Keratinocyte (primary cell): ENCODE data around the gene GH1. TPM values are rescaled to one million over a fixed set of nuclear protein-coding genes. Genes with fewer than 3 reads are reported as not detected.
A peak's percentile ranks its signal among the peaks of the same experiment; 100 is the strongest.

Source experiments
- DNase-seq: peaks from one replicate; pipeline ENCODE4 v3.0.0-alpha.2; 2011; ENCODE audit warnings: low read depth, missing footprints, low spot score
- FAIRE-seq: peaks from 2 replicates; lab custom pipeline; 2011; peaks lifted over from hg19 to GRCh38; lab: Jason Lieb, UNC
- H2AFZ ChIP-seq: 2 replicates; pipeline ENCODE4 v1.6.0; 2012; ENCODE audit warnings: low read length, control low read depth, inconsistent platforms; ENCODE audit not compliant: control insufficient read depth
- H3K27ac ChIP-seq: 2 replicates; pipeline ENCODE4 v1.5.1; 2011; ENCODE audit warnings: low read length; ENCODE audit not compliant: control insufficient read depth, insufficient read depth
- H3K27me3 ChIP-seq: 3 replicates; pipeline ENCODE4 v1.6.0; 2011; ENCODE audit warnings: low read length; ENCODE audit not compliant: control insufficient read depth, insufficient read depth; ENCODE audit errors: extremely low read depth
- H3K36me3 ChIP-seq, 2 experiments: 2 replicates in 1 of 2; 3 replicates in 1 of 2; pipeline ENCODE4 v1.5.1; 2011; ENCODE audit warnings: low read length in 2 of 2, mild to moderate bottlenecking in 1 of 2; ENCODE audit not compliant: control insufficient read depth in 2 of 2, insufficient read depth in 2 of 2; ENCODE audit errors: extremely low read depth in 1 of 2
- H3K4me1 ChIP-seq: 3 replicates; pipeline ENCODE4 v1.5.1; 2011; ENCODE audit warnings: low read length; ENCODE audit not compliant: control insufficient read depth, insufficient read depth; ENCODE audit errors: extremely low read depth
- H3K4me2 ChIP-seq: 3 replicates; pipeline ENCODE4 v1.6.0; 2011; ENCODE audit warnings: low read depth, low read length; ENCODE audit not compliant: control insufficient read depth, insufficient read depth; ENCODE audit errors: extremely low read depth
- H3K4me3 ChIP-seq, 3 experiments: fragments of 200-600 bp in 1 of 3; sonication (generic) in 1 of 3; 2 replicates in 2 of 3; 3 replicates in 1 of 3; pipeline ENCODE4 v1.5.1; 2011 to 2016; ENCODE audit warnings: low read length in 3 of 3, mild to moderate bottlenecking in 3 of 3, control low read depth in 2 of 3, inconsistent platforms in 1 of 3, low read depth in 1 of 3, mixed read lengths in 1 of 3, mixed run types in 1 of 3, moderate library complexity in 1 of 3; ENCODE audit not compliant: control insufficient read depth in 2 of 3, insufficient read depth in 2 of 3; ENCODE audit errors: extremely low read depth in 1 of 3
- H3K79me2 ChIP-seq: 2 replicates; pipeline ENCODE4 v1.6.0; 2012; ENCODE audit warnings: low read length; ENCODE audit not compliant: control insufficient read depth, insufficient read depth
- H3K9ac ChIP-seq: 3 replicates; pipeline ENCODE4 v1.6.0; 2011; ENCODE audit warnings: low read length; ENCODE audit not compliant: control insufficient read depth, insufficient read depth; ENCODE audit errors: extremely low read depth
- H3K9me1 ChIP-seq: 3 replicates; pipeline ENCODE4 v1.6.0; 2011; ENCODE audit warnings: low read length; ENCODE audit not compliant: control insufficient read depth, insufficient read depth; ENCODE audit errors: extremely low read depth
- H3K9me3 ChIP-seq: 2 replicates; pipeline ENCODE4 v1.5.1; 2012; ENCODE audit warnings: low read depth, low read length; ENCODE audit not compliant: control insufficient read depth
- H4K20me1 ChIP-seq: 3 replicates; pipeline ENCODE4 v1.6.0; 2011; ENCODE audit warnings: low read length; ENCODE audit not compliant: control insufficient read depth, insufficient read depth; ENCODE audit errors: extremely low read depth
- EZH2 ChIP-seq: IDR thresholded peaks from one replicate; pipeline ENCODE4 v1.6.1; 2012; ENCODE audit warnings: inconsistent platforms, mild to moderate bottlenecking, low read length, moderate library complexity
- dilution Hi-C: fragments of 300-500 bp; cut with MboI; formaldehyde crosslinking; loops from one replicate; pipeline ENCODE4 v1.7.0; 2020; ENCODE audit warnings: low sequenced_read_pairs; ENCODE audit not compliant: extremely low pct_ligation_motif_present
- polyA plus RNA-seq, 5 experiments: library from polyadenylated mRNA; depleted of rRNA in 3 of 5; stranded (reverse) in 3 of 5; stranded (forward) in 1 of 5; unstranded in 1 of 5; fragments of >200 nt; gene quantifications; 1 replicate in 1 of 5; 2 replicates in 3 of 5; 3 replicates in 1 of 5; pipeline versions ENCODE4 v1.2.1 to v1.2.3, GENCODE V29; 2011 to 2012; ENCODE audit warnings: missing spikeins in 2 of 5, low read depth in 1 of 5, low replicate concordance in 1 of 5
- TF ChIP-seq, protein P1 (sequence below), 3 experiments: IDR thresholded peaks in 1 of 3; conservative IDR thresholded peaks in 1 of 3; optimal IDR thresholded peaks in 1 of 3; 2 replicates in 2 of 3; 3 replicates in 1 of 3; pipeline versions ENCODE3 to v1.5.1; 2011; ENCODE audit warnings: low read length in 3 of 3, mild to moderate bottlenecking in 3 of 3, moderate library complexity in 2 of 3, control low read depth in 1 of 3, inconsistent platforms in 1 of 3; ENCODE audit not compliant: insufficient read depth in 2 of 3; ENCODE audit errors: extremely low read depth in 1 of 3

The GH1 gene
- polyA plus RNA-seq, 1 donor (not counting 4 experiments of a cell fraction or from before 2014, with no cell fraction given) = not detected

- Histone ChIP-seq H3K4me1 (peaks cover 2% of the 10 kb centered on the region), H3K4me2 (no peak overlapping the region), H3K27ac (no peak overlapping the region), H3K9ac (no peak overlapping the region), H3K27me3 (peaks cover 10% of the 10 kb centered on the region), H4K20me1 (no peaks in the 10 kb centered on the region), H3K4me3 (no peak overlapping the region), H3K36me3 (no peaks in the 10 kb centered on the region), H2AFZ (no peak overlapping the region), H3K79me2 (no peaks in the 10 kb centered on the region), H3K9me3 (no peaks in the 10 kb centered on the region), H3K9me1 (no peaks in the 10 kb centered on the region)
- TF ChIP-seq, protein P1, sequence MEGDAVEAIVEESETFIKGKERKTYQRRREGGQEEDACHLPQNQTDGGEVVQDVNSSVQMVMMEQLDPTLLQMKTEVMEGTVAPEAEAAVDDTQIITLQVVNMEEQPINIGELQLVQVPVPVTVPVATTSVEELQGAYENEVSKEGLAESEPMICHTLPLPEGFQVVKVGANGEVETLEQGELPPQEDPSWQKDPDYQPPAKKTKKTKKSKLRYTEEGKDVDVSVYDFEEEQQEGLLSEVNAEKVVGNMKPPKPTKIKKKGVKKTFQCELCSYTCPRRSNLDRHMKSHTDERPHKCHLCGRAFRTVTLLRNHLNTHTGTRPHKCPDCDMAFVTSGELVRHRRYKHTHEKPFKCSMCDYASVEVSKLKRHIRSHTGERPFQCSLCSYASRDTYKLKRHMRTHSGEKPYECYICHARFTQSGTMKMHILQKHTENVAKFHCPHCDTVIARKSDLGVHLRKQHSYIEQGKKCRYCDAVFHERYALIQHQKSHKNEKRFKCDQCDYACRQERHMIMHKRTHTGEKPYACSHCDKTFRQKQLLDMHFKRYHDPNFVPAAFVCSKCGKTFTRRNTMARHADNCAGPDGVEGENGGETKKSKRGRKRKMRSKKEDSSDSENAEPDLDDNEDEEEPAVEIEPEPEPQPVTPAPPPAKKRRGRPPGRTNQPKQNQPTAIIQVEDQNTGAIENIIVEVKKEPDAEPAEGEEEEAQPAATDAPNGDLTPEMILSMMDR (optimal IDR thresholded peaks at IDR 0.05 in 1 of 3, IDR thresholded peaks at IDR 0.05 in 1 of 3, conservative IDR thresholded peaks at IDR 0.05 in 1 of 3; ENCODE audit: extremely low read depth in 1 of 3, insufficient read depth in 2 of 3, low read length in 3 of 3) = no peak
- no peak for TF ChIP-seq EZH2
- dilution Hi-C loops = no loop called here
- DNase-seq (no peak), FAIRE-seq (no peak)
These were observed 43.7 kb upstream of the GH1 start for GRCh38 chr17:63962298-63962744.

DNA sequence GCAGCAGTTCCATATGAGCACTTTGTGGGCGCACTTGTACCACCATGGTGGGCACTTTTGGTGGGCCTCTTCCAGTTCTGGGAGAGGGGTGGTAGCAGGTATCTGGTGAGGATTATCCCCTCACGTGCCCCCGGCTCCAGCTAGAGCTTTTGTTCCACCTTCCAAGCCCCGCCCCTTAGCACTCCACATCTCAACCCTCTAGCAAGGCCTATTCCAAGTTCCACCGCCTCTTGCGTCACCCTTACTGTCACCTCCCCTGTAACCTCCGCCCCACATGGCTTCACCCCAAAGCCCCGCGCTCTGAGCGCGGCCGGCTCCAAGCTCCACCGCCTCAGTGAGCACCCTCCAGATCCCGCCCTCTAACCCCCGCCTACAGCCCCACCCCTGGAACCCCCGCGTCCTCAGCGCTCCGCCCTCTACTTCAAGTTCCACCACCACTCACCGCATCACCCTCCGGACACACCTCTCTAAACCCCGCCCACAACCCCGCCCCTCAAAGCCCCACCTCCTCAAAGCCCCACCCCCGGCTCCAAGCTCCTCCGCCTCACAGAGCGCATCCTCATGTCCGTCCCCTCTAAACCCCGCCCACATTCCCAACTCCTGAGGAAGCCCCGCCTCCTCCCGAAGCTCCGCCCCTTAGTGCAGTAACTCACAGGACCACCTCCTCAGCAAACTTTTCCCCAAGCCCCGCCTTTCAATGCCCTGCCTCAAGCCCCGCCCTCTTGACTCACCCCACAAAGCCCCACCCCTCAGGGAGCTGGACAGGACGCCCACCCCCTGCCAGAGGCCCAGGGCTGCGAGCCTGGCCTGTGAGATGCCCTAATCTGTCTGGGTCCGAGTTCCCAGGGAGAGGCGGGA lies 42.9 kb upstream of the GH1 start:
- H3K27ac ChIP-seq = no peak overlapping the region
- dilution Hi-C loops = no loop called here
- no peaks in the 10 kb centered on the region for H3K79me2 ChIP-seq
- H3K36me3 ChIP-seq = no peaks in the 10 kb centered on the region
- no peaks in the 10 kb centered on the region for H3K9me1 ChIP-seq
- FAIRE-seq (no peak), DNase-seq (peak; percentile 41)
- H3K9me3 ChIP-seq = no peaks in the 10 kb centered on the region
- no peak overlapping the region for H3K4me3 ChIP-seq
- TF ChIP-seq, protein P1 (optimal IDR thresholded peaks at IDR 0.05 in 1 of 3, IDR thresholded peaks at IDR 0.05 in 1 of 3, conservative IDR thresholded peaks at IDR 0.05 in 1 of 3; ENCODE audit: extremely low read depth in 1 of 3, insufficient read depth in 2 of 3, low read length in 3 of 3) = no peak
- no peak for TF ChIP-seq EZH2
- H2AFZ ChIP-seq = no peak overlapping the region
- peaks cover 2% of the 10 kb centered on the region for H3K4me1 ChIP-seq
- peak overlapping the region; percentile 41 for H3K4me2 ChIP-seq
- H3K27me3 ChIP-seq = peaks cover 10% of the 10 kb centered on the region
- no peak overlapping the region for H3K9ac ChIP-seq
- H4K20me1 ChIP-seq = no peaks in the 10 kb centered on the region
